ENCODE measurements around the gene PIK3C3. TPM values are rescaled to one million over a fixed set of nuclear protein-coding genes. Genes with fewer than 3 reads are reported as not detected.

PIK3C3 gene
- polyA plus RNA-seq (2013, experiment 1 of 2) = 21.8 TPM
- 24.1 TPM for polyA plus RNA-seq (2013, experiment 2 of 2)

DNA sequence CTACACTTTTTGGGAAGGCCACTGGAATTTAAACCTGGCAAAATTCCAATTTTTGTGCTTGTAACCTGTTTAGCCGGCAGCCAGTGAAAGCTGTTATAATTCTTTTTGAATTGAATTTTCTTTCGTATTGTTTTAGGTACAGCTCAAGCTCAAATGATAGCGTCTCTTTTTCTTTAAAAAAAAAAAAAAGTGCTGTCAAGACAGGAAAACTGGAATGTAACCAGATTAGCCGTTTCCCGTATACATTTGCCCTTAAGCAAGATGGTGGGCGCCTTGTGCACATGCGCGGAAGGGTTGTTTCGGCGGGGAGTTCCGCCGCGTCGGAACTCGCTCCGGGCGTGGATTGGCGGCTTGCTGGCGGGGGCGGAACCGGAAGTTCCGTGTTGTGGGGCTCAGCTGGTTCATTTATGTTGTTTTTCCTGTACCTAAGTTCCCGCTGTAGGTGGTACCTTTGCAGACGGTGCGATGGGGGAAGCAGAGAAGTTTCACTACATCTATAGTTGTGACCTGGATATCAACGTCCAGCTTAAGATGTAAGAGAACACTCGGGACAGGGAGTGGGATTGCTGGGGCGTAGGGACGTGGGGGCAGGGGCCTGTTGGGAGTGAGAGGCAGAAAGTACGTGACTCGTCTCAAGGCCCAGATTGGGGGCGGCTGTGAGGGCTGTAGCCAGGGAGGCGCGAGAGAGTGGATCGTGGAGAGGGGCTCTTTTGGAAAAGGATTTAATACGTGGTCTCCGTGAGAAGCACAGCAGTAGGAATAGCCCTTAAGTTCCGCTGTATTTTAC is at the start of gene PIK3C3:
PIK3C3 (plus strand) TSS at position 408 of the 787 bp plus-strand sequence; CDS start at position 466, 58 bp downstream.
- no CpG with 5 or more reads among the region's 38 CpGs for WGBS, 2 donors (ENCODE audit: extremely low coverage in 2 of 2, insufficient read length in 2 of 2, insufficient replicate concordance in 1 of 2)
- H3K18ac ChIP-seq (ENCODE audit: low read length) = no peak within 1 kb of the TSS
- H3K4ac ChIP-seq (ENCODE audit: low read length) = no peak within 1 kb of the TSS
- no peak within 1 kb of the TSS for H3K9ac ChIP-seq (ENCODE audit: low read depth, low read length, poor library complexity)
- no peaks in the 10 kb centered on the region for H3K27me3 ChIP-seq (ENCODE audit: control insufficient read depth in 3 of 3, insufficient read depth in 3 of 3, low read depth in 1 of 3, low read length in 3 of 3)
- H2AK5ac ChIP-seq (ENCODE audit: low read depth, low read length) = no peak within 1 kb of the TSS
- H2AFZ ChIP-seq (ENCODE audit: low read length) = peak within 1 kb of the TSS; percentile 92
- no peak within 1 kb of the TSS for H2BK5ac ChIP-seq (ENCODE audit: low read length)
- H2BK120ac ChIP-seq (ENCODE audit: low read depth, low read length) = no peak within 1 kb of the TSS
- no peak within 1 kb of the TSS for H4K8ac ChIP-seq (ENCODE audit: low read depth, low read length)
- peaks cover 4 to 29% of the 10 kb centered on the region in 2 donors for H3K36me3 ChIP-seq (replicated peaks in 1 of 2; ENCODE audit: control insufficient read depth in 2 of 2, insufficient read depth in 2 of 2, low read length in 2 of 2)
- peak within 1 kb of the TSS; percentile 69 to 86 for H3K4me3 ChIP-seq (ENCODE audit: low read length in 2 of 2)
- H3K27ac ChIP-seq (replicated peaks; ENCODE audit: low read length) = no peak within 1 kb of the TSS
- peak within 1 kb of the TSS; percentile 45 for H3K4me2 ChIP-seq (ENCODE audit: insufficient read depth, low read length, poor library complexity, severe bottlenecking)
- H2BK12ac ChIP-seq (ENCODE audit: low read length) = no peak within 1 kb of the TSS
- H3K14ac ChIP-seq (ENCODE audit: low read length) = no peak within 1 kb of the TSS
- H3K9me3 ChIP-seq (replicated peaks in 1 of 2; ENCODE audit: control insufficient read depth in 2 of 2, insufficient read depth in 1 of 2, low read depth in 1 of 2, low read length in 2 of 2) = no peaks in the 10 kb centered on the region
- H3K4me1 ChIP-seq (ENCODE audit: control insufficient read depth in 2 of 2, insufficient read depth in 1 of 2, low read depth in 1 of 2, low read length in 2 of 2) = peaks cover 4 to 8% of the 10 kb centered on the region in 2 donors
- H3K23ac ChIP-seq (ENCODE audit: low read depth, low read length, poor library complexity) = no peak within 1 kb of the TSS
- peak; percentile 86 for DNase-seq (ENCODE audit: low spot score)
- H4K91ac ChIP-seq (ENCODE audit: low read depth, low read length, poor library complexity) = no peak within 1 kb of the TSS
- H2BK15ac ChIP-seq (ENCODE audit: low read length) = no peak within 1 kb of the TSS
- H3K79me1 ChIP-seq (ENCODE audit: low read depth, low read length) = peaks cover 2% of the 10 kb centered on the region

DNA sequence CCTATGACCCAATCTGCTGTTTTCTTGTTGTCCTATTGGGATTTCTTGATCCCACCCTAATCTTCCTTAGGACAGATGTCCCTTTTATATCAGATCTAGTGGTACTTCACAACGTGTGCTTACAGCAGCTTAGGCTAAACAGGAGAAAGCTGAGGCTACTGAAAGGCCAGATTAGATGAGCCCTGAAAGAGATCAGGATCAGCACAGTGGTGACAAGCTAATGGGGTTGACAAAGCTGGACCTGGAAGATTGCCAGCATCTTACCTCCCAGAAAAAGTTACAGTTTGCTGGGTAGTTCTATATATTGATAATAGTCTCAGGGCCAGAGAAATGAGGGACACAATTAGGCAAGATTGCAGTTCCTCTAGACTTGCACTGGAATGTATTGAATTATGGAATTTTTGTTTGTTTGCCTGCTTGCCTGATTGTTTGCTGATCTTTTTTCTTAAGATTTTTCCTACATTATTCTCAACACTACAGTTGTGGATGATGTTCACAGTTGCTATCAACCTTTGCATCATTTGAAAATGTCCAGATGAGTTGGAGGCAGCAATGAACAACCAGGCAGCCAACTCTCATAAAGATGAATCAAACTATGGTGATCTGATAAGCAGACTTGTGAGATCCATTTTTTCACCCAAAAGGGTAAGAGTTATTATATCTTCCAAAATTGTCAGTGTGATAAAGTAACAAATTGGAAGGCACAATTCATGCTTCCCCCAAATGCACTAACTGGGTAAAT is 49.1 kb upstream of the PIK3C3 start:
- no peak for DNase-seq (ENCODE audit: low spot score)
- Histone ChIP-seq H3K27ac (replicated peaks; ENCODE audit: low read length) (no peak overlapping the region), H2BK15ac (ENCODE audit: low read length) (no peak overlapping the region), H3K14ac (ENCODE audit: low read length) (no peak overlapping the region), H2BK12ac (ENCODE audit: low read length) (no peak overlapping the region), H3K4me1 (ENCODE audit: control insufficient read depth in 2 of 2, insufficient read depth in 1 of 2, low read depth in 1 of 2, low read length in 2 of 2) (no peaks in the 10 kb centered on the region), H3K9me3 (replicated peaks in 1 of 2; ENCODE audit: control insufficient read depth in 2 of 2, insufficient read depth in 1 of 2, low read depth in 1 of 2, low read length in 2 of 2) (no peaks in the 10 kb centered on the region), H3K36me3 (replicated peaks in 1 of 2; ENCODE audit: control insufficient read depth in 2 of 2, insufficient read depth in 2 of 2, low read length in 2 of 2) (no peaks in the 10 kb centered on the region), H3K27me3 (ENCODE audit: control insufficient read depth in 3 of 3, insufficient read depth in 3 of 3, low read depth in 1 of 3, low read length in 3 of 3) (no peaks in the 10 kb centered on the region), H3K4me2 (ENCODE audit: insufficient read depth, low read length, poor library complexity, severe bottlenecking) (no peak overlapping the region), H4K8ac (ENCODE audit: low read depth, low read length) (no peak overlapping the region), H3K23ac (ENCODE audit: low read depth, low read length, poor library complexity) (no peak overlapping the region), H2BK120ac (ENCODE audit: low read depth, low read length) (no peak overlapping the region), H3K9ac (ENCODE audit: low read depth, low read length, poor library complexity) (no peak overlapping the region), H3K79me1 (ENCODE audit: low read depth, low read length) (no peaks in the 10 kb centered on the region), H2AFZ (ENCODE audit: low read length) (no peak overlapping the region), H3K4me3 (ENCODE audit: low read length in 2 of 2) (no peak overlapping the region), H4K91ac (ENCODE audit: low read depth, low read length, poor library complexity) (no peak overlapping the region), H3K18ac (ENCODE audit: low read length) (no peak overlapping the region), H3K4ac (ENCODE audit: low read length) (no peak overlapping the region), H2AK5ac (ENCODE audit: low read depth, low read length) (no peak overlapping the region), H2BK5ac (ENCODE audit: low read length) (no peak overlapping the region)
- WGBS, 2 donors (ENCODE audit: extremely low coverage in 2 of 2, insufficient read length in 2 of 2, insufficient replicate concordance in 1 of 2) = no CpG with 5 or more reads among the region's 1 CpG

DNA sequence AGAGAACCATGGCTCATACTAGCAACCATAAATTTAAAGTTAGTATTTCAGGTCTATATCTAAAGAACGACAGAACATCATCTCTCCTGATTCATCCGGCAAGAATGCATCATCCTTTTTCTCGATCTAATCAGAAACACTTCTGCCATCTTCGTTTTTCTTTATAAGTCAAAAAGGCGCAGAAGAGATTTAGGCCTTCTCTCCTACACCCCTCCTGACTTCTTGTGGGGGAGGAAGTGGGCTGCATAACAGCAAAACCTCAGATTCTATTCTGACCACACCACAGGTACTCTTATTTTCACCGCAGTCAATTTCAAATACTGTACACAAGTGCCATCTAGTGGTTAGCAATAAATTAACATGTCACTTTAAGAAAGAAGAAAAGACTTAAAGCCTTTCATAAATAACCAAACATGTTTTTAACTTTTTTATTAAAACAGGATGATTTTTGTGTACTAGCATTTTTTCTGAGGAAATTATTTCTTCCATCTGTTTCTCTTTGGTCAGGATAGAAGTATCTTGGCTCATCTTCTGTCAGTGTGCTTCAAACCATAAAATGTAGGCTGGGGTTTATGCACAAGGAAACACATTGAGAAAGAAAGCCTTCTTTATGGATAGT is 48.4 kb upstream of the PIK3C3 start:
- H2AFZ ChIP-seq (ENCODE audit: low read length) = no peak overlapping the region

DNA sequence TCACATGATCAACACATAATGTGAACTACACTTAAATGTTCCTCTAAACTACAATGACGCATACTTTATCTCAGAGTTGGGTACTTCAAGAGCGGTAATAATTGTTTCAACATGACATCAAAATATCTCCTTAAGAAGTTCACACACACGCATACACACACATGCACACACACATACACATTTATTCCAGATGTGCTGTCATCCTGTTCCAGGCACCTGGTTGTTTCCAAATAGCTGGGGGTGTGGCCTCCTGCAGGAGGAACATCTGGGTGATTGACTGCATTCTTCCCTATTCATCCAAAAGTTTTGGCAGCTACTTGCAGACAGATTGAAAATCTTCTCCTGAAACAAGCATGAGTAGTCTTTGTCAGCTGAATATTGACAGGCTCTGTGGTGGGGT is 37.9 kb upstream of the PIK3C3 start:
- Histone ChIP-seq H3K9me3 (replicated peaks in 1 of 2; ENCODE audit: control insufficient read depth in 2 of 2, insufficient read depth in 1 of 2, low read depth in 1 of 2, low read length in 2 of 2) (no peaks in the 10 kb centered on the region), H2AK5ac (ENCODE audit: low read depth, low read length) (no peak overlapping the region), H3K4ac (ENCODE audit: low read length) (no peak overlapping the region), H4K91ac (ENCODE audit: low read depth, low read length, poor library complexity) (no peak overlapping the region), H2BK15ac (ENCODE audit: low read length) (no peak overlapping the region), H3K18ac (ENCODE audit: low read length) (no peak overlapping the region), H2BK120ac (ENCODE audit: low read depth, low read length) (no peak overlapping the region), H3K4me2 (ENCODE audit: insufficient read depth, low read length, poor library complexity, severe bottlenecking) (no peak overlapping the region), H3K14ac (ENCODE audit: low read length) (no peak overlapping the region), H2BK12ac (ENCODE audit: low read length) (no peak overlapping the region), H2BK5ac (ENCODE audit: low read length) (no peak overlapping the region), H3K27me3 (ENCODE audit: control insufficient read depth in 3 of 3, insufficient read depth in 3 of 3, low read depth in 1 of 3, low read length in 3 of 3) (no peaks in the 10 kb centered on the region), H3K9ac (ENCODE audit: low read depth, low read length, poor library complexity) (no peak overlapping the region), H3K4me1 (ENCODE audit: control insufficient read depth in 2 of 2, insufficient read depth in 1 of 2, low read depth in 1 of 2, low read length in 2 of 2) (peaks cover 0 to 3% of the 10 kb centered on the region in 2 donors), H3K36me3 (replicated peaks in 1 of 2; ENCODE audit: control insufficient read depth in 2 of 2, insufficient read depth in 2 of 2, low read length in 2 of 2) (no peaks in the 10 kb centered on the region), H2AFZ (ENCODE audit: low read length) (no peak overlapping the region), H3K4me3 (ENCODE audit: low read length in 2 of 2) (no peak overlapping the region), H3K27ac (replicated peaks; ENCODE audit: low read length) (no peak overlapping the region), H3K79me1 (ENCODE audit: low read depth, low read length) (no peaks in the 10 kb centered on the region), H4K8ac (ENCODE audit: low read depth, low read length) (no peak overlapping the region), H3K23ac (ENCODE audit: low read depth, low read length, poor library complexity) (no peak overlapping the region)
- WGBS, 2 donors (ENCODE audit: extremely low coverage in 2 of 2, insufficient read length in 2 of 2, insufficient replicate concordance in 1 of 2) = no CpG with 5 or more reads among the region's 3 CpGs
- no peak for DNase-seq (ENCODE audit: low spot score)

More for the DNA sequence above, 48.4 kb upstream of the PIK3C3 start:
- Histone ChIP-seq H3K4me2 (ENCODE audit: insufficient read depth, low read length, poor library complexity, severe bottlenecking) (no peak overlapping the region), H3K23ac (ENCODE audit: low read depth, low read length, poor library complexity) (no peak overlapping the region), H4K91ac (ENCODE audit: low read depth, low read length, poor library complexity) (no peak overlapping the region), H2BK15ac (ENCODE audit: low read length) (no peak overlapping the region), H2AK5ac (ENCODE audit: low read depth, low read length) (no peak overlapping the region), H3K27me3 (ENCODE audit: control insufficient read depth in 3 of 3, insufficient read depth in 3 of 3, low read depth in 1 of 3, low read length in 3 of 3) (no peaks in the 10 kb centered on the region), H4K8ac (ENCODE audit: low read depth, low read length) (no peak overlapping the region), H3K27ac (replicated peaks; ENCODE audit: low read length) (no peak overlapping the region), H3K79me1 (ENCODE audit: low read depth, low read length) (no peaks in the 10 kb centered on the region), H2BK5ac (ENCODE audit: low read length) (no peak overlapping the region), H3K9ac (ENCODE audit: low read depth, low read length, poor library complexity) (no peak overlapping the region), H3K18ac (ENCODE audit: low read length) (no peak overlapping the region), H3K4me1 (ENCODE audit: control insufficient read depth in 2 of 2, insufficient read depth in 1 of 2, low read depth in 1 of 2, low read length in 2 of 2) (no peaks in the 10 kb centered on the region), H2BK120ac (ENCODE audit: low read depth, low read length) (no peak overlapping the region), H3K36me3 (replicated peaks in 1 of 2; ENCODE audit: control insufficient read depth in 2 of 2, insufficient read depth in 2 of 2, low read length in 2 of 2) (no peaks in the 10 kb centered on the region), H2BK12ac (ENCODE audit: low read length) (no peak overlapping the region), H3K4me3 (ENCODE audit: low read length in 2 of 2) (no peak overlapping the region), H3K14ac (ENCODE audit: low read length) (no peak overlapping the region), H3K4ac (ENCODE audit: low read length) (no peak overlapping the region), H3K9me3 (replicated peaks in 1 of 2; ENCODE audit: control insufficient read depth in 2 of 2, insufficient read depth in 1 of 2, low read depth in 1 of 2, low read length in 2 of 2) (no peaks in the 10 kb centered on the region)
- no CpG with 5 or more reads among the region's 6 CpGs for WGBS, 2 donors (ENCODE audit: extremely low coverage in 2 of 2, insufficient read length in 2 of 2, insufficient replicate concordance in 1 of 2)
- peak; percentile 30 for DNase-seq (ENCODE audit: low spot score)

Measured in neuronal stem cell (in vitro differentiated cells).